GM18505 (cell line): ENCODE measurements around the gene CDKL4.

ENCODE experiments used
- ATAC-seq: cut with Tn5 transposase; IDR thresholded peaks from one replicate; pipeline ENCODE4 v1.9.1; 2021; ENCODE audit not compliant: unreplicated experiment
- POLR2A ChIP-seq: IDR thresholded peaks from 4 replicates; pipeline ENCODE4 v1.6.1; 2011; ENCODE audit warnings: borderline replicate concordance; ENCODE audit not compliant: insufficient read depth, insufficient read length; ENCODE audit errors: extremely low read depth

Gene CDKL4

GRCh38 chr2:39135690-39136259, 108.0 kb downstream of the CDKL4 start:
- TF ChIP-seq POLR2A, result no peak
- no peak for ATAC-seq

GRCh38 chr2:39133215-39133851, 110.4 kb downstream of the CDKL4 start:
- ATAC-seq, result no peak
- no peak for TF ChIP-seq POLR2A

- ATAC-seq, result peak; percentile 39
- TF ChIP-seq POLR2A, result no peak
Measured at GRCh38 chr2:39128919-39129391, 114.8 kb downstream of the CDKL4 start.

- peak; percentile 33 for TF ChIP-seq POLR2A
- peak; percentile 36 for ATAC-seq
Measured at GRCh38 chr2:39127973-39128372, 115.8 kb downstream of the CDKL4 start.
